ENCODE results near the gene GALNT18. TPM values are rescaled to one million over a fixed set of nuclear protein-coding genes. Genes with fewer than 3 reads are reported as not detected.

Gene GALNT18
- total RNA-seq, 2 donors from 2014 or later = 29.4 to 105 TPM

GRCh38 chr11:11444027-11444803 is 177.6 kb downstream of the GALNT18 start:
- no peaks in the 10 kb centered on the region for H3K4me1 ChIP-seq (replicated peaks)
- DNase-seq (ENCODE audit: low spot score) = peak; percentile 64
- TF ChIP-seq POLR2AphosphoS5 (IDR thresholded peaks at IDR 0.05) (peak; percentile 88), POLR2A (IDR thresholded peaks at IDR 0.05) (no peak)
- intact Hi-C loops (cut with DNase I) = no loop called here
- no peaks in the 10 kb centered on the region for H3K36me3 ChIP-seq
- no peaks in the 10 kb centered on the region for H3K27me3 ChIP-seq (replicated peaks; ENCODE audit: insufficient read depth)
- H3K4me3 ChIP-seq = no peak overlapping the region
- no peaks in the 10 kb centered on the region for H3K9me3 ChIP-seq
- peak overlapping the region; percentile 51 to 61 for H3K27ac ChIP-seq
- 37% methylated on average over 13 of the region's 13 CpGs for WGBS

- intact Hi-C loops (cut with DNase I) = no loop called here
- no peaks in the 10 kb centered on the region for H3K9me3 ChIP-seq
- TF ChIP-seq POLR2A (IDR thresholded peaks at IDR 0.05) = no peak
- no peak for TF ChIP-seq CTCF (IDR thresholded peaks at IDR 0.05)
- DNase-seq (ENCODE audit: low spot score) = no peak
- H3K36me3 ChIP-seq = no peaks in the 10 kb centered on the region
- WGBS = 97% methylated on average over 5 of the region's 5 CpGs
- H3K27me3 ChIP-seq (replicated peaks; ENCODE audit: insufficient read depth) = no peaks in the 10 kb centered on the region
- no peaks in the 10 kb centered on the region for H3K4me1 ChIP-seq (replicated peaks)
- no peak overlapping the region for H3K27ac ChIP-seq
- no peak overlapping the region for H3K4me3 ChIP-seq
Measured at GRCh38 chr11:11442791-11443190, 179.0 kb downstream of the GALNT18 start.

GRCh38 chr11:11441516-11441915 is 180.3 kb downstream of the GALNT18 start:
- intact Hi-C loops (cut with DNase I) = no loop called here
- no peak overlapping the region for H3K4me3 ChIP-seq
- 93% methylated on average over 7 of the region's 7 CpGs for WGBS

GRCh38 chr11:11441091-11441490 is 180.7 kb downstream of the GALNT18 start:
- no peaks in the 10 kb centered on the region for H3K9me3 ChIP-seq
- 73% methylated on average over 1 of the region's 1 CpG for WGBS
- no peaks in the 10 kb centered on the region for H3K27me3 ChIP-seq (replicated peaks; ENCODE audit: insufficient read depth)
- no peak overlapping the region for H3K27ac ChIP-seq
- no peaks in the 10 kb centered on the region for H3K36me3 ChIP-seq
- no peak overlapping the region for H3K4me3 ChIP-seq
- no peak for TF ChIP-seq POLR2A (IDR thresholded peaks at IDR 0.05)
- TF ChIP-seq CTCF (IDR thresholded peaks at IDR 0.05) = no peak
- no peak for TF ChIP-seq POLR2AphosphoS5 (IDR thresholded peaks at IDR 0.05)
- no peaks in the 10 kb centered on the region for H3K4me1 ChIP-seq (replicated peaks)
- intact Hi-C loops (cut with DNase I) = no loop called here
- DNase-seq (ENCODE audit: low spot score) = no peak

More at GRCh38 chr11:11441516-11441915, 180.3 kb downstream of the GALNT18 start:
- no peak for TF ChIP-seq POLR2A (IDR thresholded peaks at IDR 0.05)
- no peak for TF ChIP-seq POLR2AphosphoS5 (IDR thresholded peaks at IDR 0.05)
- TF ChIP-seq CTCF (IDR thresholded peaks at IDR 0.05) = no peak
- H3K36me3 ChIP-seq = no peaks in the 10 kb centered on the region
- no peak overlapping the region for H3K27ac ChIP-seq
- no peak for DNase-seq (ENCODE audit: low spot score)
- H3K4me1 ChIP-seq (replicated peaks) = no peaks in the 10 kb centered on the region
- no peaks in the 10 kb centered on the region for H3K9me3 ChIP-seq
- H3K27me3 ChIP-seq (replicated peaks; ENCODE audit: insufficient read depth) = no peaks in the 10 kb centered on the region

GRCh38 chr11:11440144-11440543 is 181.7 kb downstream of the GALNT18 start:
- no peak for DNase-seq (ENCODE audit: low spot score)
- Histone ChIP-seq H3K4me1 (replicated peaks) (no peaks in the 10 kb centered on the region), H3K27me3 (replicated peaks; ENCODE audit: insufficient read depth) (no peaks in the 10 kb centered on the region), H3K9me3 (no peaks in the 10 kb centered on the region), H3K36me3 (no peaks in the 10 kb centered on the region), H3K4me3 (no peak overlapping the region), H3K27ac (no peak overlapping the region)
- intact Hi-C loops (cut with DNase I) = no loop called here
- 82% methylated on average over 6 of the region's 6 CpGs for WGBS
- TF ChIP-seq POLR2AphosphoS5 (IDR thresholded peaks at IDR 0.05) = no peak

- H3K36me3 ChIP-seq = no peaks in the 10 kb centered on the region
- no peak overlapping the region for H3K27ac ChIP-seq
- H3K9me3 ChIP-seq = no peaks in the 10 kb centered on the region
- H3K27me3 ChIP-seq (replicated peaks; ENCODE audit: insufficient read depth) = no peaks in the 10 kb centered on the region
- WGBS = 94% methylated on average over 2 of the region's 2 CpGs
- intact Hi-C loops (cut with DNase I) = no loop called here
- DNase-seq (ENCODE audit: low spot score) = no peak
- H3K4me1 ChIP-seq (replicated peaks) = no peaks in the 10 kb centered on the region
- TF ChIP-seq POLR2AphosphoS5 (IDR thresholded peaks at IDR 0.05) (no peak), CTCF (IDR thresholded peaks at IDR 0.05) (no peak), POLR2A (IDR thresholded peaks at IDR 0.05) (no peak)
- no peak overlapping the region for H3K4me3 ChIP-seq
Measured at GRCh38 chr11:11439591-11439990, 182.2 kb downstream of the GALNT18 start.

Data from prostate gland (tissue), 2 donors.